Cardiac fibroblast (primary cell): Measurements from ENCODE around the gene TMEM165.

Source experiments
- DNase-seq, 2 donors: peaks; one replicate each; pipeline versions ENCODE4 v3.0.0 to v3.0.0-alpha.2; 2010; ENCODE audit warnings: low read depth in 2 of 2
- H3K4me3 ChIP-seq, 2 donors: replicated peaks in 1 of 2; 1 replicate in 1 of 2; 2 replicates in 1 of 2; pipeline ENCODE4 v1.5.1; 2011; ENCODE audit warnings: low read depth in 2 of 2, low read length in 2 of 2, mild to moderate bottlenecking in 2 of 2, moderate library complexity in 1 of 2
- TF ChIP-seq, protein P1 (sequence below): IDR thresholded peaks from one replicate; pipeline ENCODE4 v1.5.1; 2011; ENCODE audit warnings: low read depth, mild to moderate bottlenecking, low read length, inconsistent platforms

Gene TMEM165

DNA sequence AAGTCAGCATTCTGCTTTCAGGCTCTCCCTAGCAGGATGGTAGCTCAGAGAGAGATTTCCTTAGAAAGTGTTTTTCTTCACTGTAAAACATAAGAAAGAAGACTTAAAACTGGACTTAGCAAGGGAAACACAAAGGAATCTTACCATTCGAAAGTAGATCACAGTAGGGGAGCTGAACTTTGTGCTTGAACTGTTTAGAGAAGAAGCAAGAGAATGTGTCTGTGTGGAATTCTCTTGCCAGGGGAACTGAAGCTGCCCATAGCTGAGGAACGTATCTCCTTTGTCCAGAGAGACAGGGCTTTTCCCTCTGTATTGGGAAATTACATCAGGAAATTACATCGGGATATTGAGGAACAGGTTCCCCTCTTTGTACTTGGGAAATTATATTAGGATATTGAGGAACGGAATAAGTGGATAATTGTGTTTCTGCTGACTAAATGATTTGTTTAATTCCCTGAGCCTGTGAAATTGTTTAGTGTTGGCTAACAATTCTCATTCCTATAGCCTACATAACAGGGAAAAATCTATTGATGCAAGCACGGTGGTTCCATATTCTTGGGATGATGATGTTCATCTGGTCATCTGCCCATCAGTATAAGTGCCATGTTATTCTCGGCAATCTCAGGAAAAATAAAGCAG is 28.6 kb upstream of the TMEM165 start:
- DNase-seq = no peak
- H3K4me3 ChIP-seq = no peak overlapping the region
- TF ChIP-seq, protein P1, sequence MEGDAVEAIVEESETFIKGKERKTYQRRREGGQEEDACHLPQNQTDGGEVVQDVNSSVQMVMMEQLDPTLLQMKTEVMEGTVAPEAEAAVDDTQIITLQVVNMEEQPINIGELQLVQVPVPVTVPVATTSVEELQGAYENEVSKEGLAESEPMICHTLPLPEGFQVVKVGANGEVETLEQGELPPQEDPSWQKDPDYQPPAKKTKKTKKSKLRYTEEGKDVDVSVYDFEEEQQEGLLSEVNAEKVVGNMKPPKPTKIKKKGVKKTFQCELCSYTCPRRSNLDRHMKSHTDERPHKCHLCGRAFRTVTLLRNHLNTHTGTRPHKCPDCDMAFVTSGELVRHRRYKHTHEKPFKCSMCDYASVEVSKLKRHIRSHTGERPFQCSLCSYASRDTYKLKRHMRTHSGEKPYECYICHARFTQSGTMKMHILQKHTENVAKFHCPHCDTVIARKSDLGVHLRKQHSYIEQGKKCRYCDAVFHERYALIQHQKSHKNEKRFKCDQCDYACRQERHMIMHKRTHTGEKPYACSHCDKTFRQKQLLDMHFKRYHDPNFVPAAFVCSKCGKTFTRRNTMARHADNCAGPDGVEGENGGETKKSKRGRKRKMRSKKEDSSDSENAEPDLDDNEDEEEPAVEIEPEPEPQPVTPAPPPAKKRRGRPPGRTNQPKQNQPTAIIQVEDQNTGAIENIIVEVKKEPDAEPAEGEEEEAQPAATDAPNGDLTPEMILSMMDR = no peak

DNA sequence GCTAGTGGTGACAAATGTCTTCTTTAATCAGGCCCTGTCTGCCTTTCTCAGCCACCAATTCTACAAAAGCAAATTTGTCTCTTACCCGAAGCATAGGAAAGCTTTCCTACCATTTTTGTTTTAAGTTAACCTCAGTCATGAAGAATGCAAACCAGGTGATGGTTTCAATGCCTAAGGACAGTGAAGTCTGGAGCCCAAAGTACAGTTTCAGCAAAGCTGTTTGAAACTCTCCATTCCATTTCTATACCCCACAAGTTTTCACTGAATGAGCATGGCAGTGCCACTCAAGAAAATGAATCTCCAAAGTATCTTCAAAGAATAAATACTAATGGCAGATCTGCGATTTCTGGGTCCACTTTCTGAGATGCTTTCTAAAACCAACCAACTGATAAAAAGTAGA is 25.8 kb upstream of the TMEM165 start:
- TF ChIP-seq, protein P1 = no peak
- H3K4me3 ChIP-seq = no peak overlapping the region
- DNase-seq = no peak

GRCh38 chr4:55372259-55372658 is 23.5 kb upstream of the TMEM165 start:
- TF ChIP-seq, protein P1 = no peak
- H3K4me3 ChIP-seq = no peak overlapping the region
- DNase-seq = peak; percentile 64 to 85

DNA sequence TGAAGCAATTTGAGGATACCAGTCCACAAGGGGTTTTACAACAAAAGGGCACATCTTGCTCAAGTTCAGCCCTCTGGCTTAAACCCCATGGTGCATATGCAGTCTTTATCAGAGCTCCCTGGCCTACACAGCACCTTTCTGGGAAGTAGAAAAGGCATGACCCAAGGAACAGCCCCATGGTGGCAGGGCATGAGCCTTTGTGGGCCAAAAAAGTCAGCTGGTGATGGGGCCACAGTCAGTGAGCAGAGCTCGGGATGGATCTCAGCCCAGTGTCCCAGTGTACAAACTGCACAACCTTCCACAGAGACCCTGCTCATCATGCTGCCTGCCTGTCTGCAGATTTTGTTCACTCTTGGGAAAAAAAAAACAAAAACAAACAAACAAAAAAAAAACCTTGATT is 22.3 kb upstream of the TMEM165 start:
- H3K4me3 ChIP-seq = no peak overlapping the region
- TF ChIP-seq, protein P1 = no peak
- no peak for DNase-seq

DNA sequence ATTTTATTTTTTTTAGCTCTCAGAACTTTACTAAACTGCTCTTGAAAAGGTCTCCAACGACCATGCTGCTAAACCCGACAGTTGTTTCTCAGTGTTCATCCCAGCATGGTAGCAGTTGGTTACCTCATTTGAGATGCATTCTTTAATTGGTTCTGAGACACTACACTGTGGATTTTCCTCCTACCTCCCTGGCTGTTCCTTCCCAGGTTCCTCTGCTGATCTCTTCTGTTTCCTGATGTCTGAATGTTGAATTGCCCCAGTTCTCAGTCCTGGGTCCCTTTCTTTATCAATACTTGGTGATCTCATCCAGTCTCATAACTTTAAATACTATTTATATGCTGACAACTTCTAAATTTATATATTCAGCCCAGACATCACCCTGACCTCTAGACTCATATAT is 19.1 kb upstream of the TMEM165 start:
- H3K4me3 ChIP-seq = no peak overlapping the region
- TF ChIP-seq, protein P1 = no peak
- no peak for DNase-seq

GRCh38 chr4:55378617-55379467 is 16.9 kb upstream of the TMEM165 start:
- DNase-seq = no peak
- H3K4me3 ChIP-seq = no peak overlapping the region
- TF ChIP-seq, protein P1 = no peak
